BJ (cell line): ENCODE measurements around the gene SLC39A11. TPM values are rescaled to one million over a fixed set of nuclear protein-coding genes. Genes with fewer than 3 reads are reported as not detected.

Experiments used
- CTCF ChIA-PET: fragments of 350-600 bp; formaldehyde crosslinking; extraction: SDS; loops from one replicate; lab custom pipeline; 2021; ENCODE audit warnings: antibody characterized with exemption, inconsistent platforms; lab: Yijun Ruan, JAX
- POLR2A ChIA-PET: fragments of 300-600 bp; sonication (Branson Sonifier 250); formaldehyde crosslinking; extraction: SDS; loops from one replicate; lab custom pipeline; 2021; ENCODE audit warnings: antibody characterized with exemption; lab: Charles Lee
- DNase-seq: peaks from one replicate; pipeline ENCODE4 v3.0.0-alpha.2; 2011; ENCODE audit warnings: low read depth
- H3K27me3 ChIP-seq: 2 replicates; pipeline ENCODE4 v1.6.0; 2011; ENCODE audit warnings: low read length; ENCODE audit not compliant: control insufficient read depth, insufficient read depth
- H3K36me3 ChIP-seq: 2 replicates; pipeline ENCODE4 v1.5.1; 2011; ENCODE audit warnings: low read length; ENCODE audit not compliant: control insufficient read depth, insufficient read depth
- H3K4me3 ChIP-seq: 2 replicates; pipeline ENCODE4 v1.5.1; 2011; ENCODE audit warnings: low read depth, mild to moderate bottlenecking, control low read depth, low read length
- polyA plus RNA-seq: library from polyadenylated mRNA; depleted of rRNA; stranded (reverse); fragments of >200 nt; gene quantifications from 2 replicates; pipeline ENCODE4 v1.2.3, GENCODE V29; 2011
- TF ChIP-seq, protein P1 (sequence below): IDR thresholded peaks from 2 replicates; pipeline ENCODE4 v1.5.1; 2011; ENCODE audit warnings: low read depth, mild to moderate bottlenecking, control low read depth, inconsistent platforms, low read length, moderate library complexity; ENCODE audit not compliant: insufficient read depth

SLC39A11 gene
- polyA plus RNA-seq, 1 experiment = 20.9 TPM

- no peaks in the 10 kb centered on the region for H3K36me3 ChIP-seq
- H3K27me3 ChIP-seq = no peaks in the 10 kb centered on the region
- TF ChIP-seq, protein P1, sequence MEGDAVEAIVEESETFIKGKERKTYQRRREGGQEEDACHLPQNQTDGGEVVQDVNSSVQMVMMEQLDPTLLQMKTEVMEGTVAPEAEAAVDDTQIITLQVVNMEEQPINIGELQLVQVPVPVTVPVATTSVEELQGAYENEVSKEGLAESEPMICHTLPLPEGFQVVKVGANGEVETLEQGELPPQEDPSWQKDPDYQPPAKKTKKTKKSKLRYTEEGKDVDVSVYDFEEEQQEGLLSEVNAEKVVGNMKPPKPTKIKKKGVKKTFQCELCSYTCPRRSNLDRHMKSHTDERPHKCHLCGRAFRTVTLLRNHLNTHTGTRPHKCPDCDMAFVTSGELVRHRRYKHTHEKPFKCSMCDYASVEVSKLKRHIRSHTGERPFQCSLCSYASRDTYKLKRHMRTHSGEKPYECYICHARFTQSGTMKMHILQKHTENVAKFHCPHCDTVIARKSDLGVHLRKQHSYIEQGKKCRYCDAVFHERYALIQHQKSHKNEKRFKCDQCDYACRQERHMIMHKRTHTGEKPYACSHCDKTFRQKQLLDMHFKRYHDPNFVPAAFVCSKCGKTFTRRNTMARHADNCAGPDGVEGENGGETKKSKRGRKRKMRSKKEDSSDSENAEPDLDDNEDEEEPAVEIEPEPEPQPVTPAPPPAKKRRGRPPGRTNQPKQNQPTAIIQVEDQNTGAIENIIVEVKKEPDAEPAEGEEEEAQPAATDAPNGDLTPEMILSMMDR = no peak
- no peak overlapping the region for H3K4me3 ChIP-seq
- ChIA-PET POLR2A (no interaction called here), CTCF (interaction anchor here (0.7 to 1.3 kb wide), 2 partner anchors 9 to 48 kb away, joined by 3 read pairs; no protein-coding TSS in a partner anchor)
- no peak for DNase-seq
These were observed 446.3 kb downstream of the SLC39A11 start for GRCh38 chr17:72646176-72646575.

GRCh38 chr17:72644492-72644891, 448.0 kb downstream of the SLC39A11 start:
- Histone ChIP-seq H3K36me3 (no peaks in the 10 kb centered on the region), H3K27me3 (peaks cover under 1% of the 10 kb centered on the region; the same call in 1 of the 2 replicates), H3K4me3 (no peak overlapping the region)
- ChIA-PET CTCF (interaction anchor here (0.6 kb wide), 1 partner anchor 16 kb away, joined by 4 read pairs; no protein-coding TSS in a partner anchor), POLR2A (no interaction called here)
- no peak for DNase-seq
- TF ChIP-seq, protein P1 = no peak

DNA sequence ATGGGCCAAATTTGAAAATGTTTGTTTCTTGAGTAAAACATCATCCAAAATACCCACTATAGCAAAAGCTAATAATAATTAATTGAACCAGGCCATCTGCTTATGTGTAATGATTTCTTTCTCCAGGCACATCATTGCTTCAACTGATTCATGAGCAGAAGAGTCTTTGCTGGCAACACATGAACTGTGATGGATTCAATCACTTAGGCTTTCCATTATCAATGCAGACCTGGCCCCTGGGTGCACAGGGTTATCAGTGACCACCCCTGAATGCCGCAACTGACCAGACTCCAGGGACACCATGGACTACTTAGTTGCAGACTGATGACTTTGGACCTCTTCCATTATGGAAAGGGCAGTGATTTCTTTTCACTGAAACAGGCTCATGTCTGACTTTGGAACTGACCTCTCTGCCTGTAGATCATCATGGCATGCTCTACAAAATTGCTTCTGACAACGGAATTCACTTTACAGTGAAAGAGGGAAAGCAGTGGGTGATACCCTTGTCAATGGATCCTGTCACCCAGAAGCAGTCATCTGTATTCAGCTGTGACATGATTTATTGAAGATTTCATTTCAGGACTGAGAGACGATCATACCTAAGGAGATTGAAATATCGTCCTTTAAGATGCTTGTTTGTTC, 448.8 kb downstream of the SLC39A11 start:
- POLR2A ChIA-PET = no interaction called here
- DNase-seq = no peak
- peaks cover 2% of the 10 kb centered on the region; the same call in 1 of the 2 replicates for H3K27me3 ChIP-seq
- no peak overlapping the region for H3K4me3 ChIP-seq
- no peaks in the 10 kb centered on the region for H3K36me3 ChIP-seq
- CTCF ChIA-PET = no interaction called here
- TF ChIP-seq, protein P1 = no peak

DNA sequence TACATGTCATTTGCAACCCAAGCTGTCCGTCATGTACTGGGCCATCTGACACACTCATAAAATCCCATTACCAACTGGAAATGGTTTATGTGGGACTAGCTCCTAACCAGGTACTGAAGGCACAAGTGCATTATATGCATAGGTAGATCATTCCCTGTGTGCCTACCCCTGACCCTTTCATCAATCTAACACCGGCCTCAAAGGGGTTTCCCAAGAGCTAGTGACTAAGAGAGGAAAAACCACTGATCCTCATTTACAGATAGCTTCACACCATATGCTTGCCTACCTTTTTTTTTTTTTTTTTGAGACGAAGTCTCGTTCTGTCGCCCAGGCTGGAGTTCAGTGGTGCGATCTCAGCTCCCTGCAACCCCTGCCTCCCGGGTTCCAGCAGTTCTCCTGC, 449.8 kb downstream of the SLC39A11 start:
- H3K4me3 ChIP-seq = no peak overlapping the region
- POLR2A ChIA-PET = no interaction called here
- TF ChIP-seq, protein P1 = no peak
- no peaks in the 10 kb centered on the region for H3K36me3 ChIP-seq
- no peak for DNase-seq
- peaks cover 2% of the 10 kb centered on the region; the same call in 1 of the 2 replicates for H3K27me3 ChIP-seq
- CTCF ChIA-PET = interaction anchor here (1.5 kb wide), 1 partner anchor 83 kb away, joined by 4 read pairs; no protein-coding TSS in a partner anchor

DNA sequence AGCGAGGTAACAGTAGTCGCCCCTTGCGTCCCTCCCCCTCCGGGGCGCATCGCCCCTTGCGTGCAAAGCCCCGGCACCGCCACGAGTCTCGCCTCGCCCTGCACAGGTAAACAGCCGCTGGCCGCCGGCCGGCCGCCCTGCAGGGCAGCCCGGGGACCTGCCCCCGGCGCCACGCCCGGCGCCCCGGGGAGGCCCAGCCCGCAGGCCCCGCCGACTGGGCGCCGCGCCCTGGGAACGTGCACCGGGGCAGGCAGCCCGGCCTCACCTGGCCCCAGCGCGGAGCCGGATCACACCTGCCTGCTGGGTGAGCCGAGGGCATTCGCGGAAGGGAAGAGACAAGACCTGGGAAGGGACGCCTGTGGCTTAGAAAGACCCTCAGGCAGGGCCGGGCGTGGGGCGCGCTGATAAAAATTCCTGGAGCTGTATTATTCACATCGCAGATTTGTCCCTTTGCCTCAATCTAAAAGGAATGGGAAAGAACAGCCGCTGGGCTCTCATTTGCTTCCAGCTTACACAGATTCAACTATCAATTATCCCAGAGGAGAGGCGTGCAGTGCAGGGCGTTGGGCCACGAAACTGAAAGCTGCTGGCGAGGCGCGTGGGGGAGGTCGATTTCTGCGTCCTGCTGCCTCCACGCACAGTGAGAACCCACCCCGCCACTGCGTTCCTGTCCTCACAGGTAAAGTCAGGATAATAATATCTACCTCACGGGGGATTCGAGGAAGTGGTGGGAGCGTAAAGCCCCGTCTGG, 451.9 kb downstream of the SLC39A11 start:
- H3K4me3 ChIP-seq = no peak overlapping the region
- TF ChIP-seq, protein P1 = no peak
- H3K36me3 ChIP-seq = no peaks in the 10 kb centered on the region
- POLR2A ChIA-PET = no interaction called here
- H3K27me3 ChIP-seq = peaks cover 2% of the 10 kb centered on the region; the same call in 1 of the 2 replicates
- DNase-seq = no peak
- CTCF ChIA-PET = no interaction called here
